H1 (cell line): ENCODE results near the gene GRIN2C. TPM values are rescaled to one million over a fixed set of nuclear protein-coding genes. Genes with fewer than 3 reads are reported as not detected.

Source experiments
- EZH2 ChIP-seq: fragments of 200-600 bp; sonication (generic); IDR thresholded peaks from 2 replicates; pipeline ENCODE4 v1.7.1; 2012; ENCODE audit warnings: low read depth, mild to moderate bottlenecking, moderate library complexity, low read length, inconsistent platforms; ENCODE audit not compliant: severe bottlenecking
- HDAC2 ChIP-seq, 2 experiments: fragments of 300-600 bp in 1 of 2; sonication (generic) in 1 of 2; IDR thresholded peaks; 2 replicates each; pipeline ENCODE4 v1.6.1; 2011 to 2012; ENCODE audit warnings: low read depth in 2 of 2, low read length in 2 of 2, mild to moderate bottlenecking in 2 of 2, moderate library complexity in 2 of 2, borderline replicate concordance in 1 of 2, inconsistent platforms in 1 of 2
- SAP30 ChIP-seq: fragments of 300-600 bp; sonication (generic); IDR thresholded peaks from 2 replicates; pipeline ENCODE4 v1.7.1; 2012; ENCODE audit warnings: low read length, moderate library complexity, mild to moderate bottlenecking, inconsistent platforms; ENCODE audit not compliant: insufficient read depth, insufficient replicate concordance
- polyA plus RNA-seq, 7 experiments: library from polyadenylated mRNA; depleted of rRNA in 3 of 7; stranded (reverse) in 5 of 7; unstranded in 2 of 7; fragments of >200 nt in 5 of 7; fragments of 200-250 nt in 2 of 7; gene quantifications; 1 replicate in 5 of 7; 2 replicates in 1 of 7; 4 replicates in 1 of 7; pipeline versions ENCODE4 v1.2.1 to v1.2.3, GENCODE V29; 2011 to 2013; ENCODE audit warnings: missing spikeins in 2 of 7, mixed read lengths in 2 of 7
- total RNA-seq: library from RNA; stranded (reverse); fragmentation: NEBNext Ultra II Directional; extraction: Animal tissue kit (Norgen Biotek cat#: 25700); gene quantifications from 2 replicates; pipeline ENCODE4 v1.2.1, GENCODE V29; 2021

The GRIN2C gene
- total and polyA plus RNA-seq, 2 of the 8 experiments (the other 6 are each of a cell fraction or from before 2014, with no cell fraction given): 0.06 to 0.07 TPM

- no peak for TF ChIP-seq SAP30
- TF ChIP-seq HDAC2 (IDR thresholded peaks at IDR 0.05; ENCODE audit: borderline replicate concordance in 1 of 2, low read depth in 2 of 2, low read length in 2 of 2): no peak
- TF ChIP-seq EZH2: no peak
These were observed 14.9 kb upstream of the GRIN2C start (continued) for GRCh38 chr17:74874615-74875037.
